ENCODE data around the gene MLLT10.
"Not testable (repeated sequence)": the region's sequence is repeated elsewhere in the genome, so short reads cannot be mapped to it uniquely, and the experiment has no call there.

Gene MLLT10

GRCh38 chr10:21628023-21628422, 94.0 kb downstream of the MLLT10 start:
- no peak overlapping the region for H3K4me3 ChIP-seq (ENCODE audit: low read depth in 1 of 5, low read length in 5 of 5)
- no peaks in the 10 kb centered on the region for H3K27me3 ChIP-seq (ENCODE audit: control insufficient read depth in 5 of 5, insufficient read depth in 4 of 5, low read length in 5 of 5)
- no peak overlapping the region for H3K9ac ChIP-seq (ENCODE audit: low read length in 5 of 5)
- H3K36me3 ChIP-seq (ENCODE audit: control insufficient read depth in 5 of 5, insufficient read depth in 5 of 5, low read length in 5 of 5), result peaks cover 9 to 25% (median 10%) of the 10 kb centered on the region in 5 donors
- peaks cover 0 to 1% (median 0%) of the 10 kb centered on the region in 5 donors for H3K4me1 ChIP-seq (ENCODE audit: control insufficient read depth in 5 of 5, insufficient read depth in 5 of 5, low read length in 5 of 5)
- H3K9me3 ChIP-seq (ENCODE audit: control insufficient read depth in 5 of 5, low read length in 5 of 5), result no peaks in the 10 kb centered on the region
- no peak overlapping the region for H3K27ac ChIP-seq (ENCODE audit: low read depth, low read length)

GRCh38 chr10:21628645-21629044, 94.6 kb downstream of the MLLT10 start:
- H3K9me3 ChIP-seq (ENCODE audit: control insufficient read depth in 5 of 5, low read length in 5 of 5); H3K9ac ChIP-seq (ENCODE audit: low read length in 5 of 5): not testable (repeated sequence)

GRCh38 chr10:21634599-21635365, 100.8 kb downstream of the MLLT10 start:
- peaks cover 0 to 5% (median 0%) of the 10 kb centered on the region in 5 donors for H3K4me1 ChIP-seq (ENCODE audit: control insufficient read depth in 5 of 5, insufficient read depth in 5 of 5, low read length in 5 of 5)
- no peak overlapping the region for H3K27ac ChIP-seq (ENCODE audit: low read depth, low read length)
- H3K4me3 ChIP-seq (ENCODE audit: low read depth in 1 of 5, low read length in 5 of 5), result no peak overlapping the region
- H3K9me3 ChIP-seq (ENCODE audit: control insufficient read depth in 5 of 5, low read length in 5 of 5), result no peaks in the 10 kb centered on the region
- H3K27me3 ChIP-seq (ENCODE audit: control insufficient read depth in 5 of 5, insufficient read depth in 4 of 5, low read length in 5 of 5), result no peaks in the 10 kb centered on the region
- no peak overlapping the region for H3K9ac ChIP-seq (ENCODE audit: low read length in 5 of 5)
- H3K36me3 ChIP-seq (ENCODE audit: control insufficient read depth in 5 of 5, insufficient read depth in 5 of 5, low read length in 5 of 5), result peaks cover 2 to 16% (median 7%) of the 10 kb centered on the region in 5 donors

More at GRCh38 chr10:21628645-21629044, 94.6 kb downstream of the MLLT10 start:
- H3K36me3 ChIP-seq (ENCODE audit: control insufficient read depth in 5 of 5, insufficient read depth in 5 of 5, low read length in 5 of 5), result peaks cover 9 to 23% (median 10%) of the 10 kb centered on the region in 5 donors
- not testable (repeated sequence) for H3K4me3 ChIP-seq (ENCODE audit: low read depth in 1 of 5, low read length in 5 of 5); H3K27me3 ChIP-seq (ENCODE audit: control insufficient read depth in 5 of 5, insufficient read depth in 4 of 5, low read length in 5 of 5); H3K4me1 ChIP-seq (ENCODE audit: control insufficient read depth in 5 of 5, insufficient read depth in 5 of 5, low read length in 5 of 5); H3K27ac ChIP-seq (ENCODE audit: low read depth, low read length)

GRCh38 chr10:21637795-21638194, 103.8 kb downstream of the MLLT10 start:
- H3K36me3 ChIP-seq (ENCODE audit: control insufficient read depth in 5 of 5, insufficient read depth in 5 of 5, low read length in 5 of 5), result peaks cover 2 to 17% (median 5%) of the 10 kb centered on the region in 5 donors
- H3K27ac ChIP-seq (ENCODE audit: low read depth, low read length), result no peak overlapping the region
- H3K9ac ChIP-seq (ENCODE audit: low read length in 5 of 5), result no peak overlapping the region
- peaks cover 0 to 5% (median 0%) of the 10 kb centered on the region in 5 donors for H3K4me1 ChIP-seq (ENCODE audit: control insufficient read depth in 5 of 5, insufficient read depth in 5 of 5, low read length in 5 of 5)
- H3K4me3 ChIP-seq (ENCODE audit: low read depth in 1 of 5, low read length in 5 of 5), result no peak overlapping the region
- H3K9me3 ChIP-seq (ENCODE audit: control insufficient read depth in 5 of 5, low read length in 5 of 5), result no peaks in the 10 kb centered on the region
- H3K27me3 ChIP-seq (ENCODE audit: control insufficient read depth in 5 of 5, insufficient read depth in 4 of 5, low read length in 5 of 5), result no peaks in the 10 kb centered on the region

- H3K9me3 ChIP-seq (ENCODE audit: control insufficient read depth in 5 of 5, low read length in 5 of 5), result no peaks in the 10 kb centered on the region
- no peak overlapping the region for H3K4me3 ChIP-seq (ENCODE audit: low read depth in 1 of 5, low read length in 5 of 5)
- peaks cover 2 to 17% (median 5%) of the 10 kb centered on the region in 5 donors for H3K36me3 ChIP-seq (ENCODE audit: control insufficient read depth in 5 of 5, insufficient read depth in 5 of 5, low read length in 5 of 5)
- no peak overlapping the region for H3K27ac ChIP-seq (ENCODE audit: low read depth, low read length)
- no peaks in the 10 kb centered on the region for H3K27me3 ChIP-seq (ENCODE audit: control insufficient read depth in 5 of 5, insufficient read depth in 4 of 5, low read length in 5 of 5)
- H3K9ac ChIP-seq (ENCODE audit: low read length in 5 of 5), result no peak overlapping the region
- peaks cover 0 to 5% (median 0%) of the 10 kb centered on the region in 5 donors for H3K4me1 ChIP-seq (ENCODE audit: control insufficient read depth in 5 of 5, insufficient read depth in 5 of 5, low read length in 5 of 5)
Measured at GRCh38 chr10:21638681-21639080, 104.6 kb downstream of the MLLT10 start.

GRCh38 chr10:21648040-21648439, 114.0 kb downstream of the MLLT10 start:
- Histone ChIP-seq H3K4me3 (ENCODE audit: low read depth in 1 of 5, low read length in 5 of 5) (no peak overlapping the region), H3K9ac (ENCODE audit: low read length in 5 of 5) (no peak overlapping the region), H3K36me3 (ENCODE audit: control insufficient read depth in 5 of 5, insufficient read depth in 5 of 5, low read length in 5 of 5) (peaks cover 0 to 13% (median 6%) of the 10 kb centered on the region in 5 donors), H3K4me1 (ENCODE audit: control insufficient read depth in 5 of 5, insufficient read depth in 5 of 5, low read length in 5 of 5) (no peaks in the 10 kb centered on the region), H3K27ac (ENCODE audit: low read depth, low read length) (no peak overlapping the region), H3K27me3 (ENCODE audit: control insufficient read depth in 5 of 5, insufficient read depth in 4 of 5, low read length in 5 of 5) (no peaks in the 10 kb centered on the region), H3K9me3 (ENCODE audit: control insufficient read depth in 5 of 5, low read length in 5 of 5) (no peaks in the 10 kb centered on the region)

- Histone ChIP-seq H3K4me3 (ENCODE audit: low read depth in 1 of 5, low read length in 5 of 5) (no peak overlapping the region), H3K36me3 (ENCODE audit: control insufficient read depth in 5 of 5, insufficient read depth in 5 of 5, low read length in 5 of 5) (peaks cover 0 to 16% (median 10%) of the 10 kb centered on the region in 5 donors)
Measured at GRCh38 chr10:21649454-21649872, 115.4 kb downstream of the MLLT10 start.

GRCh38 chr10:21650353-21650752, 116.3 kb downstream of the MLLT10 start:
- H3K9ac ChIP-seq (ENCODE audit: low read length in 5 of 5), result no peak overlapping the region
- peaks cover 0 to 16% (median 10%) of the 10 kb centered on the region in 5 donors for H3K36me3 ChIP-seq (ENCODE audit: control insufficient read depth in 5 of 5, insufficient read depth in 5 of 5, low read length in 5 of 5)
- H3K4me3 ChIP-seq (ENCODE audit: low read depth in 1 of 5, low read length in 5 of 5), result no peak overlapping the region
- H3K27ac ChIP-seq (ENCODE audit: low read depth, low read length), result no peak overlapping the region
- no peaks in the 10 kb centered on the region for H3K4me1 ChIP-seq (ENCODE audit: control insufficient read depth in 5 of 5, insufficient read depth in 5 of 5, low read length in 5 of 5)
- no peaks in the 10 kb centered on the region for H3K27me3 ChIP-seq (ENCODE audit: control insufficient read depth in 5 of 5, insufficient read depth in 4 of 5, low read length in 5 of 5)
- H3K9me3 ChIP-seq (ENCODE audit: control insufficient read depth in 5 of 5, low read length in 5 of 5), result no peaks in the 10 kb centered on the region

More at GRCh38 chr10:21649454-21649872, 115.4 kb downstream of the MLLT10 start:
- Histone ChIP-seq H3K27me3 (ENCODE audit: control insufficient read depth in 5 of 5, insufficient read depth in 4 of 5, low read length in 5 of 5) (no peaks in the 10 kb centered on the region), H3K9me3 (ENCODE audit: control insufficient read depth in 5 of 5, low read length in 5 of 5) (no peaks in the 10 kb centered on the region), H3K4me1 (ENCODE audit: control insufficient read depth in 5 of 5, insufficient read depth in 5 of 5, low read length in 5 of 5) (no peaks in the 10 kb centered on the region), H3K9ac (ENCODE audit: low read length in 5 of 5) (no peak overlapping the region), H3K27ac (ENCODE audit: low read depth, low read length) (no peak overlapping the region)

- H3K9ac ChIP-seq (ENCODE audit: low read length in 5 of 5), result no peak overlapping the region
- no peaks in the 10 kb centered on the region for H3K27me3 ChIP-seq (ENCODE audit: control insufficient read depth in 5 of 5, insufficient read depth in 4 of 5, low read length in 5 of 5)
- no peaks in the 10 kb centered on the region for H3K9me3 ChIP-seq (ENCODE audit: control insufficient read depth in 5 of 5, low read length in 5 of 5)
- no peak overlapping the region for H3K4me3 ChIP-seq (ENCODE audit: low read depth in 1 of 5, low read length in 5 of 5)
- no peaks in the 10 kb centered on the region for H3K4me1 ChIP-seq (ENCODE audit: control insufficient read depth in 5 of 5, insufficient read depth in 5 of 5, low read length in 5 of 5)
- H3K27ac ChIP-seq (ENCODE audit: low read depth, low read length), result no peak overlapping the region
- H3K36me3 ChIP-seq (ENCODE audit: control insufficient read depth in 5 of 5, insufficient read depth in 5 of 5, low read length in 5 of 5), result peaks cover 0 to 17% (median 10%) of the 10 kb centered on the region in 5 donors
Measured at GRCh38 chr10:21655236-21655635, 121.2 kb downstream of the MLLT10 start.

- H3K27me3 ChIP-seq (ENCODE audit: control insufficient read depth in 5 of 5, insufficient read depth in 4 of 5, low read length in 5 of 5), result no peaks in the 10 kb centered on the region
Measured at GRCh38 chr10:21655687-21656086, 121.7 kb downstream of the MLLT10 start.

More at GRCh38 chr10:21655687-21656086, 121.7 kb downstream of the MLLT10 start:
- Histone ChIP-seq H3K4me3 (ENCODE audit: low read depth in 1 of 5, low read length in 5 of 5) (no peak overlapping the region), H3K27ac (ENCODE audit: low read depth, low read length) (no peak overlapping the region), H3K36me3 (ENCODE audit: control insufficient read depth in 5 of 5, insufficient read depth in 5 of 5, low read length in 5 of 5) (peaks cover 0 to 17% (median 10%) of the 10 kb centered on the region in 5 donors), H3K9ac (ENCODE audit: low read length in 5 of 5) (no peak overlapping the region), H3K4me1 (ENCODE audit: control insufficient read depth in 5 of 5, insufficient read depth in 5 of 5, low read length in 5 of 5) (no peaks in the 10 kb centered on the region), H3K9me3 (ENCODE audit: control insufficient read depth in 5 of 5, low read length in 5 of 5) (no peaks in the 10 kb centered on the region)

Measured in subcutaneous abdominal adipose tissue (tissue), 5 donors.